SH-SY5Y (cell line): ENCODE measurements around the gene TPP2.

ENCODE experiments used
- GATA2 ChIP-seq: IDR thresholded peaks from 2 replicates; pipeline ENCODE4 v1.6.1; 2011; ENCODE audit warnings: mild to moderate bottlenecking, low read depth, low read length
- GATA3 ChIP-seq: IDR thresholded peaks from 2 replicates; pipeline ENCODE4 v1.6.1; 2011; ENCODE audit warnings: low read depth, mild to moderate bottlenecking, low read length, moderate library complexity

Gene TPP2

GRCh38 chr13:102683637-102684036, 86.9 kb downstream of the TPP2 start:
- TF ChIP-seq GATA2 (no peak), GATA3 (no peak)

GRCh38 chr13:102686024-102686423, 89.2 kb downstream of the TPP2 start:
- no peak for TF ChIP-seq GATA2

GRCh38 chr13:102687520-102687919, 90.7 kb downstream of the TPP2 start:
- TF ChIP-seq GATA2 (no peak), GATA3 (no peak)

GRCh38 chr13:102688306-102688973, 91.7 kb downstream of the TPP2 start:
- no peak for TF ChIP-seq GATA3
- TF ChIP-seq GATA2 = no peak

GRCh38 chr13:102690883-102691282, 94.1 kb downstream of the TPP2 start:
- TF ChIP-seq GATA3 (peak; percentile 72), GATA2 (no peak; the same call in none of the 2 replicates)

- TF ChIP-seq GATA3 (no peak), GATA2 (no peak)
These were observed 95.7 kb downstream of the TPP2 start for GRCh38 chr13:102692491-102692826.

GRCh38 chr13:102693250-102693649, 96.5 kb downstream of the TPP2 start:
- TF ChIP-seq GATA3 (no peak), GATA2 (no peak)

- TF ChIP-seq GATA2 = no peak
- TF ChIP-seq GATA3 = no peak
These were observed 97.0 kb downstream of the TPP2 start for GRCh38 chr13:102693776-102694175.

GRCh38 chr13:102694937-102695336, 98.2 kb downstream of the TPP2 start, which contains the start of gene METTL21C:
TSS of gene METTL21C (minus strand) at chr13:102695044. CDS start at chr13:102694498, 546 bp downstream.
- TF ChIP-seq GATA2 = no peak

- TF ChIP-seq GATA2 (no peak), GATA3 (no peak)
These were observed 99.7 kb downstream of the TPP2 start for GRCh38 chr13:102696465-102696864.

GRCh38 chr13:102697264-102697663, 100.5 kb downstream of the TPP2 start:
- TF ChIP-seq GATA2 (no peak), GATA3 (no peak)

GRCh38 chr13:102697929-102698648, 101.3 kb downstream of the TPP2 start:
- no peak for TF ChIP-seq GATA2
- no peak for TF ChIP-seq GATA3

GRCh38 chr13:102698649-102698980, 101.8 kb downstream of the TPP2 start:
- no peak for TF ChIP-seq GATA3
- TF ChIP-seq GATA2 = no peak

- TF ChIP-seq GATA3 (no peak), GATA2 (no peak)
These were observed 102.7 kb downstream of the TPP2 start for GRCh38 chr13:102699504-102699903.
